LNCaP clone FGC (cell line): Measurements from ENCODE around the gene BCL11B.

ENCODE experiments used
- DNase-seq: peaks from one replicate; pipeline ENCODE4 v3.0.0-alpha.2; 2011; ENCODE audit warnings: low read depth
- H3K4me3 ChIP-seq: 2 replicates; pipeline ENCODE4 v1.5.1; 2011; ENCODE audit warnings: mild to moderate bottlenecking, low read depth, low read length, control low read depth
- TF ChIP-seq, protein P1 (sequence below): IDR thresholded peaks from 2 replicates; pipeline ENCODE4 v1.5.1; 2012; ENCODE audit warnings: mild to moderate bottlenecking; ENCODE audit not compliant: control insufficient read depth, insufficient read depth; ENCODE audit errors: extremely low read depth

BCL11B gene

GRCh38 chr14:99129998-99130397, 142.0 kb downstream of the BCL11B start:
- no peak overlapping the region for H3K4me3 ChIP-seq
- DNase-seq: no peak
- TF ChIP-seq, protein P1, sequence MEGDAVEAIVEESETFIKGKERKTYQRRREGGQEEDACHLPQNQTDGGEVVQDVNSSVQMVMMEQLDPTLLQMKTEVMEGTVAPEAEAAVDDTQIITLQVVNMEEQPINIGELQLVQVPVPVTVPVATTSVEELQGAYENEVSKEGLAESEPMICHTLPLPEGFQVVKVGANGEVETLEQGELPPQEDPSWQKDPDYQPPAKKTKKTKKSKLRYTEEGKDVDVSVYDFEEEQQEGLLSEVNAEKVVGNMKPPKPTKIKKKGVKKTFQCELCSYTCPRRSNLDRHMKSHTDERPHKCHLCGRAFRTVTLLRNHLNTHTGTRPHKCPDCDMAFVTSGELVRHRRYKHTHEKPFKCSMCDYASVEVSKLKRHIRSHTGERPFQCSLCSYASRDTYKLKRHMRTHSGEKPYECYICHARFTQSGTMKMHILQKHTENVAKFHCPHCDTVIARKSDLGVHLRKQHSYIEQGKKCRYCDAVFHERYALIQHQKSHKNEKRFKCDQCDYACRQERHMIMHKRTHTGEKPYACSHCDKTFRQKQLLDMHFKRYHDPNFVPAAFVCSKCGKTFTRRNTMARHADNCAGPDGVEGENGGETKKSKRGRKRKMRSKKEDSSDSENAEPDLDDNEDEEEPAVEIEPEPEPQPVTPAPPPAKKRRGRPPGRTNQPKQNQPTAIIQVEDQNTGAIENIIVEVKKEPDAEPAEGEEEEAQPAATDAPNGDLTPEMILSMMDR: no peak

DNA sequence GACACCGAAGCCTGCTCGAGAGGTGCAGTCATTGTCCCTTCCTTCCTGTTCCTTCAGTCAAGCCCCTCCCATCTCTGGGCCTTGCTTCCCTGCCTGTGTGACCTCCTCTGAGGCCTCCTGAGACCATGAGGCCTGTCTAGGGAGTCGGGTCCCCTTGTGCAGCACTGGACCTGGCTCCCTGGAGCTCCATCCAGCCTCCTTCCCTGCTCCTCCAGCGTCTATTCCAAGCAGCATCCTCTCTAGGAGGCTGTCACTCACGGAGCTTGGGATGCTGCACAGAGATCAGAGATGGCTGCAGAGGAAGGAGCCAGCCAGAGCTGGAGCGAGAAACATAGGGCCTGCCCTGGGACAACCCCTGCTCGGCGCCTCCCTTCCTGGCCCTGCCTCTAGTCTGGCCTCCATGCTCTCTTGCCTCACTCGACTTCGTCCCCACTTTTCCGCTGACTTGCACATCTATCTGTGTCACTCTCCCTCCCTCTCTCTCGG, 142.7 kb downstream of the BCL11B start:
- TF ChIP-seq, protein P1: no peak
- no peak overlapping the region for H3K4me3 ChIP-seq
- DNase-seq: no peak

DNA sequence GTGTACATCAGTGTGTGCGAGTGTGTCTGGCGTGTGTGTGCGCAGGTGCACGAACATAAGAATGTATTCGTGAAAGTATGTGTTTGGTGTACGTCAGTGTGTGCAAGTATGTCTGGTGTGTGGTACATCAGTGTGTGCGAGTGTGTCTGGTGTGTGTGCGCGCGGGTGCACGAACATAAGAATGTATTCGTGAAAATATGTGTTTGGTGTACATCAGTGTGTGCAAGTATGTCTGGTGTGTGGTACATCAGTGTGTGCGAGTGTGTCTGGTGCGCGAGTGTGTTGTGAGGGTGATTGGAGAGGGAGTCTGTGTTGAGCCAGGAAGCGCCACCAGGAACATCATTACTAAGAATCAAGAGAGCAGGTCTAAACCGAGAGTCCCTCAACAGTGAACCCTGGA, 143.8 kb downstream of the BCL11B start:
- TF ChIP-seq, protein P1: no peak
- H3K4me3 ChIP-seq: no peak overlapping the region
- no peak for DNase-seq

DNA sequence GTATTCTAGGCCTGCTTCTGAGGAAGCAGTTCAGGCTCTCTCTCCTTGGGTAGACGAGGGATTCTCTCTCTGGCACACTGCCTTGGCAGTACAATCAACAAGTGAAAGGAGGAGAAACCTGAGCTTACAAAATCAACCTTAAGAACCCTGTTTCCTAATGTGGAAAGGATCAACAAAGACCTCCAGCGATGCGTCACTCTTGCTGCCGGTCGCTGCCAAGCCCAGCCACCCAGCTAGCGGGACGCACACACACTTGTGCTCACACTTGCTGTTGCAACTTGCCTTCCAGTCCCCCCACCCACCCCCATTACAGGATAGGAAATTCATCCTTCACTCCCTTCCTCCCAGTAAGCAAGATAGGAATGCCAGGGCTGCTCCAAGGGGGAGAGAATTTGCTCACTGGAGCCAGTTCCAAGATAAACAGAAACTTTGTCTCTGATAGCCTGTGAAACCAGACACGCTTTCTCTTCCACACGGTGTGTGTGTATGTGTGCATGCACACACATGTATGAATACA, 144.3 kb downstream of the BCL11B start:
- H3K4me3 ChIP-seq: no peak overlapping the region
- TF ChIP-seq, protein P1: no peak
- DNase-seq: peak; percentile 4

DNA sequence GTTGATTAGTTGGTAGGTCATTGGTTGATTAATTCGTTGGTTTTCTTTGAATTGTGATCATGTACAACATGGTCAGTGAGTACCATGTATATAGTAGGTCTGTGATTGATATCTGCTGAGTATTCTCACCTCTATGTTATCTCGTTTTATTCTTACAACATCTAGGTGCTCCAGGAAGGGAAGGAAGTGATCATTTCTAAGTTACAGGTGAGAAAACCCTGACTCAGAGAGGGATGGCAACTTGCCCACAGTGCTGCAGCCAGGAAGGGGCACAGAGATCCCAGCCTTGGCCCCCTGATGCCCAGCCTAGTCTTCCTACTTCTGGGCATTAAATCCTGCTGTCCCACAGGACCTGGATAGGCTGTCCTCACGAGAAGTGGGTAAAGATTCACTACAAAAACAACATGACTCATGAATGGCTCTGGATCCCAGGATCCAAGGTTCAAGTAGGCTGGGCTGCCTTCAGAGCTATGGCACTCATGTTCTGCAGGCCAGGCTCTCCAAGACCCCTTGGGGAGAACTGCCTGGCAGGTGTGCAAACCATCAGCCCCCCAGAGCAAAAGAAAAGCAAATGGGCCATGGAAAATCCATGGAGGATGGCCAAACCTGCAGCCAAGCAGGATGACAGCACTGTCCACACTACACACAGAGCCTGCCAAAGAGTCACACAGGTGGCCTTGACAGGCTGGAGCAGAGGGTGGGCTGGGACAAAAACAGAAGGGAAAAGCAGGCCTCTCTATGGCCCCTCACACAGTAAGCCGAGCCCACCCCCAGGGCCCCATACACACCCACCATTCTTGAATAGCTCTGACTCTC, 146.2 kb downstream of the BCL11B start:
- no peak for DNase-seq
- no peak overlapping the region for H3K4me3 ChIP-seq
- TF ChIP-seq, protein P1: no peak

- DNase-seq: no peak
- TF ChIP-seq, protein P1: no peak
- H3K4me3 ChIP-seq: no peak overlapping the region
Measured at GRCh38 chr14:99125113-99125512, 146.9 kb downstream of the BCL11B start.
